Stimulated activated CD8-positive, alpha-beta memory T cell treated with anti-CD3 and anti-CD28 coated beads, Interleukin-2, amount 100 ng/mL, for 1 hour (primary cell): Measurements from ENCODE around the gene SART3.
"Not testable (repeated sequence)": the region's sequence is repeated elsewhere in the genome, so short reads cannot be mapped to it uniquely, and the experiment has no call there.

Experiments used
- DNase-seq, 2 donors: peaks; one replicate each; pipeline ENCODE4 v3.0.0-alpha.2; 2020; ENCODE audit warnings: low read depth in 2 of 2

Gene SART3

GRCh38 chr12:108563136-108563803 lies 2.3 kb upstream of the SART3 start:
- peak; percentile 54 to 73 for DNase-seq

GRCh38 chr12:108562348-108563135 lies 1.6 kb upstream of the SART3 start, which contains the start of gene ISCU:
Gene ISCU, plus strand, starts transcription at chr12:108562596. Its CDS starts 27 bp downstream, at chr12:108562623.
- peak; percentile 98 for DNase-seq

- DNase-seq: no peak
Measured at GRCh38 chr12:108561852-108562347, 927 bp upstream of the SART3 start.

- DNase-seq: no peak
Measured at GRCh38 chr12:108560321-108560721, 652 bp downstream of the SART3 start.

GRCh38 chr12:108559748-108560147 lies 1.2 kb downstream of the SART3 start:
- DNase-seq: no peak

- DNase-seq: no peak
Measured at GRCh38 chr12:108559007-108559655, 1.8 kb downstream of the SART3 start.

GRCh38 chr12:108555383-108555782 lies 5.6 kb downstream of the SART3 start:
- DNase-seq: not testable (repeated sequence)

- DNase-seq: no peak
Measured at GRCh38 chr12:108553799-108554198, 7.2 kb downstream of the SART3 start.

- DNase-seq: no peak
Measured at GRCh38 chr12:108551535-108551934, 9.4 kb downstream of the SART3 start.

- DNase-seq: no peak
Measured at GRCh38 chr12:108548954-108549521, 11.9 kb downstream of the SART3 start.

GRCh38 chr12:108547686-108548085 lies 13.3 kb downstream of the SART3 start:
- DNase-seq: no peak

- DNase-seq: no peak
Measured at GRCh38 chr12:108543652-108544051, 17.3 kb downstream of the SART3 start.

GRCh38 chr12:108542320-108542719 lies 18.7 kb downstream of the SART3 start:
- DNase-seq: no peak

- no peak for DNase-seq
Measured at GRCh38 chr12:108538616-108539195, 22.3 kb downstream of the SART3 start.

GRCh38 chr12:108538146-108538545 lies 22.8 kb downstream of the SART3 start:
- no peak for DNase-seq

GRCh38 chr12:108531929-108532848 lies 28.8 kb downstream of the SART3 start:
- DNase-seq: no peak

GRCh38 chr12:108530161-108530560 lies 30.8 kb downstream of the SART3 start:
- DNase-seq: no peak

- no peak for DNase-seq
Measured at GRCh38 chr12:108527166-108527496, 33.8 kb downstream of the SART3 start.

- DNase-seq: no peak
Measured at GRCh38 chr12:108526482-108527165, 34.3 kb downstream of the SART3 start.

GRCh38 chr12:108525681-108526080 lies 35.3 kb downstream of the SART3 start:
- no peak for DNase-seq
